CD8-positive, alpha-beta memory T cell (primary cell): ENCODE results near the gene TNS1. TPM values are rescaled to one million over a fixed set of nuclear protein-coding genes. Genes with fewer than 3 reads are reported as not detected.
A peak's percentile ranks its signal among the peaks of the same experiment; 100 is the strongest.
"Not testable (repeated sequence)": the region's sequence is repeated elsewhere in the genome, so short reads cannot be mapped to it uniquely, and the experiment has no call there.

Source experiments
- CTCF ChIA-PET: fragments of 350-600 bp; sonication (Branson Sonifier 250); formaldehyde crosslinking; loops from one replicate; lab custom pipeline; 2021; ENCODE audit warnings: antibody characterized with exemption; lab: Charles Lee
- POLR2A ChIA-PET: fragments of 350-600 bp; sonication (Branson Sonifier 250); formaldehyde crosslinking; loops from one replicate; lab custom pipeline; 2021; ENCODE audit warnings: antibody characterized with exemption; lab: Charles Lee
- DNase-seq, 5 donors: peaks; one replicate each; pipeline versions ENCODE4 v3.0.0 to v3.0.0-alpha.2; 2020 to 2022; ENCODE audit warnings: mixed read lengths in 1 of 5
- H3K27ac ChIP-seq: one replicate; pipeline ENCODE4 v1.7.0; 2013; ENCODE audit warnings: low read depth, mild to moderate bottlenecking, low read length, moderate library complexity
- H3K27me3 ChIP-seq: 2 replicates; pipeline ENCODE4 v1.7.0; 2013; ENCODE audit warnings: low read length, mild to moderate bottlenecking; ENCODE audit not compliant: insufficient read depth, poor library complexity, severe bottlenecking
- H3K36me3 ChIP-seq: 2 replicates; pipeline ENCODE4 v1.7.0; 2013; ENCODE audit warnings: mild to moderate bottlenecking, low read length, moderate library complexity; ENCODE audit not compliant: insufficient read depth
- H3K4me1 ChIP-seq: 2 replicates; pipeline ENCODE4 v1.7.0; 2013; ENCODE audit warnings: mild to moderate bottlenecking, low read length, moderate library complexity; ENCODE audit not compliant: insufficient read depth
- H3K4me3 ChIP-seq: 2 replicates; pipeline ENCODE4 v1.7.0; 2013; ENCODE audit warnings: mild to moderate bottlenecking, low read length
- H3K9me3 ChIP-seq: 2 replicates; pipeline ENCODE4 v1.7.0; 2013; ENCODE audit warnings: mild to moderate bottlenecking, low read length
- H3K27ac Mint-ChIP-seq, 8 donors: one replicate each; pipeline ENCODE4 v1.8.0; 2020 to 2021; ENCODE audit warnings: mixed read lengths in 8 of 8, mild to moderate bottlenecking in 6 of 8, inconsistent platforms in 3 of 8, moderate library complexity in 3 of 8
- H3K27me3 Mint-ChIP-seq, 2 donors: one replicate each; pipeline ENCODE4 v1.8.0; 2020 to 2021; ENCODE audit warnings: mixed read lengths in 2 of 2, mild to moderate bottlenecking in 1 of 2, moderate library complexity in 1 of 2
- H3K36me3 Mint-ChIP-seq, 3 donors: one replicate each; pipeline ENCODE4 v1.8.0; 2020 to 2021; ENCODE audit warnings: mixed read lengths in 3 of 3, inconsistent platforms in 1 of 3, mild to moderate bottlenecking in 1 of 3
- H3K4me1 Mint-ChIP-seq, 3 donors: one replicate each; pipeline ENCODE4 v1.8.0; 2020 to 2021; ENCODE audit warnings: mixed read lengths in 3 of 3, inconsistent platforms in 1 of 3, mild to moderate bottlenecking in 1 of 3
- H3K4me3 Mint-ChIP-seq, 7 donors: one replicate each; pipeline ENCODE4 v1.8.0; 2020 to 2021; ENCODE audit warnings: mixed read lengths in 7 of 7, mild to moderate bottlenecking in 6 of 7, moderate library complexity in 4 of 7, inconsistent platforms in 2 of 7
- H3K9me3 Mint-ChIP-seq, 5 donors: one replicate each; pipeline ENCODE4 v1.8.0; 2020 to 2022; ENCODE audit warnings: mixed read lengths in 5 of 5, mild to moderate bottlenecking in 3 of 5, moderate library complexity in 2 of 5, inconsistent platforms in 1 of 5
- polyA plus RNA-seq: library from polyadenylated mRNA; unstranded; fragments of 300-500 nt; fragmentation: Illumina TruSeq; gene quantifications from one replicate; pipeline ENCODE4 v1.2.3, GENCODE V29; 2021
- total RNA-seq, 2 experiments: library from RNA; stranded (reverse); gene quantifications; one replicate each; pipeline ENCODE4 v1.2.3, GENCODE V29; 2021

The TNS1 gene
- total and polyA plus RNA-seq, 3 experiments from 2014 or later: 1.1 to 1.8 TPM; not detected in 1

DNA sequence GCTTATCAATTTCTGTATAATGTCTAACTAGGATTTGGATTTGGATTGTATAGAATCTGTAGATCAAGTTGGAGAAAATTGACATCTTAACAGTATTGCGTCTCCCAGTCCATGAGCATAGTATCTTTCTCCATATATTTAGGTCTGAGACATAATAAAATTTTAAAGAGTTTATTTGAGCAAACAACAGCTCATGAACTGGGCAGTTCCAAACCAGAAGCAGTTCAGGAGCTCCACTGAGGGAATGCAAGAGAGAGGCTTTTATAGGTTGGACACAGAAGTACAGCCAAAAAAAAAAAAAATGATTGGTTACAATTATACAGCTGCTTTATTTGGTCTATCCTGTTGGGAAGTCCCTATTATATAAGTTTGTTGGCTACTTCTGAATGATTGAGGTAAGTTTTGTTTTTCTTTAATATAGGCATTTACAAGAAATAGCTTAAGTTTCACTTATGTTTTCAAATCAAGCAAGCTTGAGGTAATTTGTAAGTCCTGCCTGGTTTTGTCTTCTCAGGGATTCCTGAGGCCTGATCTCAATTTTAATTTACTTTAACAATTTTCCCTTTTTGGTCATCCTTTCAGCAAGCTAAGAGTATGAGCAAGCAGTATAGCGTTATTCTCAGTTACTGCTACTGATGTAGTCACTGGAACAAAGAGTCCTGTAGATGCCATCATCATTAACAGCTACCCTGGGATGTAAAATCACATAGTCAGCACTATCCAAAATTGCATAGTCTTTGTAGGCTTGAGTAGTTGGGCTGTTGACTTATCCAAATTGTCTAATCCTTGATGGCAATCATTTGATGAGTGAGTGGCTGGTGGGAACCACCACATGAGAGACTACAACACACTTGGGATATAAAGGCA, 38.7 kb upstream of the TNS1 start:
- DNase-seq: no peak
- H3K9me3 Mint-ChIP-seq: peaks cover 0 to 5% (median 3%) of the 10 kb centered on the region in 5 donors
- H3K36me3 ChIP-seq: no peaks in the 10 kb centered on the region

DNA sequence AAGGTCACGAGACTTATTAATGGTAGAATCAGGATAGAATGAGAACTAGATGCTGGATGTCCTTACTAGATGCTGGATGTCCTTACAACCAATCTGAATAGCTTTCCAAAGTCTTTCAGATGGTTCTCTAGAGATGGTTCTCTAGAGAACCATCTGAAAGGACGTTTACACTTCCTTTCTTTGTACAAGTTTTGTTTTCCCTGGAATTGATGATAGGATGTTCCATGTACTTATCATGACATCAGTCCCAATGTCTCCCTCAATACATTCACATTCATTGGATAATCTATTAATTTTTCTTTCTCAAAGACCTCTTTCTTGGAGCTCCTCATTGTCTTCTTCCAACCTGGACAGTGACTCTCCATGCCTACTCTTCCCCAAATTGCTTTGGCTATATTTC, 38.1 kb upstream of the TNS1 start:
- Histone ChIP-seq H3K9me3 (no peaks in the 10 kb centered on the region), H3K27ac (no peak overlapping the region), H3K4me3 (no peak overlapping the region), H3K4me1 (no peaks in the 10 kb centered on the region), H3K36me3 (no peaks in the 10 kb centered on the region), H3K27me3 (no peaks in the 10 kb centered on the region)
- POLR2A ChIA-PET: no interaction called here
- no peak for DNase-seq
- peaks cover 0 to 5% (median under 1%) of the 10 kb centered on the region in 5 donors for H3K9me3 Mint-ChIP-seq
- H3K4me1 Mint-ChIP-seq: peaks cover 0 to 5% (median 4%) of the 10 kb centered on the region in 3 donors
- peaks cover 0 to 12% (median 7%) of the 10 kb centered on the region in 3 donors for H3K36me3 Mint-ChIP-seq
- no peak overlapping the region for H3K27ac Mint-ChIP-seq
- CTCF ChIA-PET: interaction anchor here (1.0 to 1.8 kb wide), 2 partner anchors 252 to 256 kb away, joined by 3 to 8 read pairs; no protein-coding TSS in a partner anchor
- H3K4me3 Mint-ChIP-seq: no peak overlapping the region
- peaks cover 8 to 37% of the 10 kb centered on the region in 2 donors for H3K27me3 Mint-ChIP-seq

More for the DNA sequence above, 38.7 kb upstream of the TNS1 start:
- POLR2A ChIA-PET: no interaction called here
- H3K27me3 ChIP-seq: no peaks in the 10 kb centered on the region
- CTCF ChIA-PET: interaction anchor here (1.0 to 1.8 kb wide), 3 partner anchors 27 to 256 kb away, joined by 3 to 8 read pairs (median 4); partner anchors contain the start of gene RUFY4
- no peaks in the 10 kb centered on the region for H3K4me1 ChIP-seq
- Mint-ChIP-seq H3K36me3 (peaks cover 0 to 12% (median 7%) of the 10 kb centered on the region in 3 donors), H3K27ac (no peak overlapping the region), H3K4me3 (no peak overlapping the region), H3K4me1 (peaks cover 0 to 4% (median 4%) of the 10 kb centered on the region in 3 donors), H3K27me3 (peaks cover 12 to 37% of the 10 kb centered on the region in 2 donors)
- no peak overlapping the region for H3K4me3 ChIP-seq
- no peaks in the 10 kb centered on the region for H3K9me3 ChIP-seq
- no peak overlapping the region for H3K27ac ChIP-seq

DNA sequence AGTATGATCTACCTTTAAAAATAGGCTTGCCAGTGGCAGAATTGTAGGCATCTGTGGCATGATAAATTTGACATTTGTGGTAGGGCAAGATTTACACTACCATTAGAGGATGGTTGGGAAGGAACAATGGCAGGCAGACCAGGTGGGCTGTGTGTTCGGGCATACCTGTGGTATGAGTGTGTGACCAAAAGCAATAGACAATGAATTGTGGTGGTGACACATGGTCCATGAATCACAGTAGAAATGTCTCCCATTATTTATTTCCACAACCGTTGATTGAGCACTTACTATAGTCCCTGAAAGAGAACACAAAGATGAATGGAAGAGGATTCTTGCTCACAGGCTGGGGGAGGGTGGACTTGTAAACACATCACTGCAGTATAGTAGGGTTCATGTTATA, 36.4 kb upstream of the TNS1 start:
- no peaks in the 10 kb centered on the region for H3K36me3 ChIP-seq
- H3K27ac ChIP-seq: no peak overlapping the region
- POLR2A ChIA-PET: no interaction called here
- Mint-ChIP-seq H3K4me3 (no peak overlapping the region), H3K36me3 (peaks cover 0 to 3% (median 2%) of the 10 kb centered on the region in 3 donors), H3K27me3 (peaks cover 10 to 37% of the 10 kb centered on the region in 2 donors), H3K4me1 (peaks cover 4 to 20% (median 9%) of the 10 kb centered on the region in 3 donors), H3K27ac (no peak overlapping the region), H3K9me3 (no peaks in the 10 kb centered on the region)
- H3K4me3 ChIP-seq: no peak overlapping the region
- DNase-seq: no peak
- H3K27me3 ChIP-seq: no peaks in the 10 kb centered on the region
- no peaks in the 10 kb centered on the region for H3K9me3 ChIP-seq
- H3K4me1 ChIP-seq: peaks cover 5% of the 10 kb centered on the region
- CTCF ChIA-PET: no interaction called here

DNA sequence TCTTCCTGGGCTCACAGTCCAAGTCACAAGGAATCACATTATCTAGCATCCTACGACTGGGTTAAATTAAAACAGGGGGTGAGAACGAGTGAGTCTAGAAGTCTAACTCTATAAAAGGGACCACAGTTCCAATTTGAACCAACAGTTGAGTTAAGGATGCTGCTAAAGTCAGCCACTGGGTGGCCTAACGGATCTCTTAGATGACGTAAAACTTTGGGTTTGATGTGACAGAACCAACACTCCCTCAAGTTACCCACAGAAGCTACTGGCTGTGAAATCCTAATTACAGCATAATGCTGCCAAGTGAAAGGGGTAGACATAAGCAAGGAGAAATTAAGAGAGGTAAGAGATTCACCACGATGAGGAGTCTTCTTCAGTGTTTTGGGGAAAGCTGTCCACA, 33.6 kb upstream of the TNS1 start:
- ChIA-PET POLR2A (no interaction called here), CTCF (interaction anchor here (1.0 to 2.2 kb wide), 2 partner anchors 9 to 248 kb away, joined by 3 to 6 read pairs; no protein-coding TSS in a partner anchor)
- Mint-ChIP-seq H3K4me3 (peak overlapping the region in 1 of 7 donors; percentile 20), H3K4me1 (peaks cover 0 to 20% (median 11%) of the 10 kb centered on the region in 3 donors), H3K9me3 (no peaks in the 10 kb centered on the region), H3K27ac (peak overlapping the region in 1 of 8 donors; percentile 22), H3K36me3 (no peaks in the 10 kb centered on the region), H3K27me3 (peaks cover 10 to 32% of the 10 kb centered on the region in 2 donors)
- H3K36me3 ChIP-seq: no peaks in the 10 kb centered on the region
- peak in 1 of 5 donors; percentile 11 for DNase-seq
- no peak overlapping the region for H3K27ac ChIP-seq
- no peaks in the 10 kb centered on the region for H3K27me3 ChIP-seq
- H3K9me3 ChIP-seq: no peaks in the 10 kb centered on the region
- H3K4me3 ChIP-seq: no peak overlapping the region
- H3K4me1 ChIP-seq: peaks cover 7% of the 10 kb centered on the region

DNA sequence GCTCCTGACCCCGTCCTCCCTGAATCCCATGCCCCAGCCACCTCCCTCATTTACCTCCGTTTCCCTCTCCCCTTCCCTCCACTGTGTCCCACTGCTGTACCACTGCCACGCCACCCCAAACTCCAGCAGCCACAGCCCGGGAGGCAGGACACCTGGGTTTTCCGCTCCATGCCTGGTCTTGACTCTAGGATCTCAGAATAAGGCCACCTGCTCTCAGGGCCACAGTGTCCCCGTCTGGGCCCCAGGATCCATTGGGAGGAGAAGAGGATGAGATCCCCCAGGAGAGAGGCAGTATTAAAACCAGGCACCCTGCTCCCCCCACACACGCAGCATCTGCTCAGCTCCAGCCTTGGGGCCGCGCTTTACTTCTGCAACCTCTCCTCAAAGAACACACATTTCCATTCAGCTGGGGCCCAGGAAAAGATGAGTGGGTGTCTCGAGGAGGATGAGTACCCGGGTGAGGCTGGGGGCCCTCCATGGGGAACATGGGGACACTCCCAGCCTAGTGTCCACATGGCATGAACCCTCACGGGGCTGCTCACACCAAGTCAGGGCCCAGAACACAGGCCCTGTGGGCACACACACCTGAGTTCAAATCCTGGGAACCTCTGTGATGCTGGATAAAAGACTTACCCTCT, 32.8 kb upstream of the TNS1 start:
- Mint-ChIP-seq H3K27ac (peak overlapping the region in 1 of 8 donors; percentile 37), H3K4me1 (peaks cover 0 to 20% (median 11%) of the 10 kb centered on the region in 3 donors), H3K36me3 (no peaks in the 10 kb centered on the region), H3K9me3 (no peaks in the 10 kb centered on the region), H3K4me3 (peak overlapping the region in 4 of 7 donors; percentile 11 to 78 (median 48)), H3K27me3 (peaks cover 10 to 25% of the 10 kb centered on the region in 2 donors)
- H3K36me3 ChIP-seq: no peaks in the 10 kb centered on the region
- H3K4me3 ChIP-seq: no peak overlapping the region
- DNase-seq: peak in 1 of 5 donors; percentile 42
- H3K27me3 ChIP-seq: no peaks in the 10 kb centered on the region
- no peaks in the 10 kb centered on the region for H3K9me3 ChIP-seq
- H3K4me1 ChIP-seq: peaks cover 7% of the 10 kb centered on the region
- ChIA-PET POLR2A (no interaction called here), CTCF (interaction anchor here (1.0 to 2.7 kb wide), 4 partner anchors 9 to 247 kb away, joined by 3 to 7 read pairs (median 6); no protein-coding TSS in a partner anchor)
- no peak overlapping the region for H3K27ac ChIP-seq

DNA sequence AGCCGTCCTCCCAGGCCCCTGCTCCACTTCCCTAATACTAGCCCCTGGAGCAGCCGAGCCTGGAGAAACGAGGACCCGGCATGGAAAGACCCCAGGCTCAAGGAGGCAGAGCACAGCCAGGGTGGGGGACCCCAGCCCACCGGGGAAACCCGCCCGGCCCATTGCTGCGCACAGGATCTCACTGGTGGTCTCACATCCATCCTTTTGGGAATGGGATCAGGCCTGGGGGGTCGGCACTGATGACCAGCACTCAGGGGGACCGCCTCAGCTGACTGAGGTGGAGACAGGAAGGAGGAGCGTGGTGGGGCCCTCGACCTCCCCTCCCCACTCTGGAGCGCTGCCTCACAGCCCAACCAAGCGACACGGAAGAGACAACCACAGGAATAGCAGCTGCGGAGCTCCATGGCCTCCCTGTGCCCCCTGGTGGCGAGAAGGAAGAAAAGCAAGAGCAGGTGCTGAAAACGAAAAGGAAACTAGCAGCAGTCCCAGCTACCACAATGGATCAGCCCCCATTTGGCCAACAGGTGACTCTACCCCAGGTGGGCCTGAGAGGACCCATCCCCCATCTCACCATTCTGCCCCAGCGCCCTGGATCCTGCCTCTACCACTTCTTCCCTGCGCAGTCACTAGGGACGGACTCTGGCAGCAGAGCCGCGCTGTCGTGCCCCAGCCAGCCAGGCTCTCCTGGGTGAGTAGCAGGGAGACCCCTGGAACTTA, 31.9 kb upstream of the TNS1 start:
- H3K36me3 ChIP-seq, H3K4me1 ChIP-seq, H3K36me3 Mint-ChIP-seq, H3K9me3 ChIP-seq, H3K9me3 Mint-ChIP-seq, H3K27me3 ChIP-seq, POLR2A ChIA-PET, H3K27ac ChIP-seq: not testable (repeated sequence)
- CTCF ChIA-PET: interaction anchor here (0.7 to 2.7 kb wide), 6 partner anchors 8 to 1986 kb away, joined by 3 to 7 read pairs (median 3); no protein-coding TSS in a partner anchor
- H3K4me3 ChIP-seq: peak overlapping the region; percentile 50
- Mint-ChIP-seq H3K27ac (peak overlapping the region in 5 of 8 donors; percentile 34 to 89 (median 61)), H3K27me3 (peaks cover 10 to 18% of the 10 kb centered on the region in 2 donors), H3K4me1 (peaks cover 0 to 20% (median 11%) of the 10 kb centered on the region in 3 donors), H3K4me3 (peak overlapping the region; percentile 59 to 87 (median 78))
- DNase-seq: peak; percentile 24 to 76 (median 74)
